Right atrium auricular region (tissue), 2 donors: ENCODE results near the gene GFRA1. TPM values are rescaled to one million over a fixed set of nuclear protein-coding genes. Genes with fewer than 3 reads are reported as not detected.

Experiments
- DNase-seq: peaks from one replicate; pipeline ENCODE4 v3.0.0-alpha.2; 2019; ENCODE audit warnings: low spot score
- H3K27ac ChIP-seq, 2 donors: fragments of 200-600 bp; sonication (generic); 1 replicate in 1 of 2; 2 replicates in 1 of 2; pipeline ENCODE4 v1.5.1; 2016 to 2019
- H3K27me3 ChIP-seq, 2 donors: fragments of 200-600 bp; sonication (generic); one replicate each; pipeline versions ENCODE4 v1.5.1 to v1.6.0; 2017 to 2019
- H3K36me3 ChIP-seq: fragments of 200-600 bp; sonication (generic); one replicate; pipeline ENCODE4 v1.5.1; 2016
- H3K4me1 ChIP-seq, 2 donors: fragments of 200-600 bp; sonication (generic); one replicate each; pipeline versions ENCODE4 v1.5.1 to v1.6.0; 2017 to 2019
- H3K4me3 ChIP-seq, 2 donors: fragments of 200-600 bp; sonication (generic); 1 replicate in 1 of 2; 2 replicates in 1 of 2; pipeline ENCODE4 v1.5.1; 2017 to 2019; ENCODE audit warnings: mild to moderate bottlenecking in 1 of 2, moderate library complexity in 1 of 2
- H3K9me3 ChIP-seq, 2 donors: fragments of 200-600 bp; sonication (generic); one replicate each; pipeline ENCODE4 v1.5.1; 2019
- CTCF ChIP-seq, 2 donors: fragments of 200-600 bp; sonication (generic); IDR thresholded peaks; one replicate each; pipeline ENCODE4 v1.5.1; 2019; ENCODE audit warnings: antibody characterized with exemption in 2 of 2
- total RNA-seq, 2 donors: library from RNA; depleted of rRNA; stranded (reverse); fragments of >200 nt; gene quantifications; one replicate each; pipeline ENCODE4 v1.1.0, GENCODE V29; 2016

GFRA1 gene
- total RNA-seq, 2 donors from 2014 or later, result 9.1 to 18.7 TPM

- H3K4me1 ChIP-seq, result no peaks in the 10 kb centered on the region
- no peak for TF ChIP-seq CTCF (IDR thresholded peaks at IDR 0.05)
- no peak overlapping the region for H3K4me3 ChIP-seq
- no peak for DNase-seq
- H3K27ac ChIP-seq, result no peak overlapping the region
- H3K9me3 ChIP-seq, result no peaks in the 10 kb centered on the region
- H3K27me3 ChIP-seq, result no peaks in the 10 kb centered on the region
- H3K36me3 ChIP-seq, result no peaks in the 10 kb centered on the region
These were observed 13.4 kb downstream of the GFRA1 start for GRCh38 chr10:116259638-116260037.

- Histone ChIP-seq H3K9me3 (no peaks in the 10 kb centered on the region), H3K27ac (no peak overlapping the region), H3K36me3 (no peaks in the 10 kb centered on the region), H3K4me1 (no peaks in the 10 kb centered on the region), H3K4me3 (no peak overlapping the region), H3K27me3 (no peaks in the 10 kb centered on the region)
- no peak for TF ChIP-seq CTCF (IDR thresholded peaks at IDR 0.05)
- DNase-seq, result no peak
These were observed 15.2 kb downstream of the GFRA1 start for GRCh38 chr10:116257785-116258184.

- no peak for DNase-seq
- H3K27me3 ChIP-seq, result no peaks in the 10 kb centered on the region
- H3K4me1 ChIP-seq, result no peaks in the 10 kb centered on the region
- H3K9me3 ChIP-seq, result no peaks in the 10 kb centered on the region
- H3K36me3 ChIP-seq, result no peaks in the 10 kb centered on the region
- H3K27ac ChIP-seq, result no peak overlapping the region
- H3K4me3 ChIP-seq, result no peak overlapping the region
- no peak for TF ChIP-seq CTCF (IDR thresholded peaks at IDR 0.05)
These were observed 16.2 kb downstream of the GFRA1 start for GRCh38 chr10:116256752-116257259.

- H3K27ac ChIP-seq, result no peak overlapping the region
- H3K9me3 ChIP-seq, result no peaks in the 10 kb centered on the region
- no peaks in the 10 kb centered on the region for H3K27me3 ChIP-seq
- H3K36me3 ChIP-seq, result no peaks in the 10 kb centered on the region
- no peak overlapping the region for H3K4me3 ChIP-seq
- no peaks in the 10 kb centered on the region for H3K4me1 ChIP-seq
- no peak for TF ChIP-seq CTCF (IDR thresholded peaks at IDR 0.05)
- DNase-seq, result no peak
These were observed 16.9 kb downstream of the GFRA1 start for GRCh38 chr10:116255886-116256751.

GRCh38 chr10:116254422-116255155 is 18.4 kb downstream of the GFRA1 start:
- no peak overlapping the region for H3K27ac ChIP-seq
- no peaks in the 10 kb centered on the region for H3K36me3 ChIP-seq
- H3K9me3 ChIP-seq, result no peaks in the 10 kb centered on the region
- DNase-seq, result no peak
- H3K4me1 ChIP-seq, result no peaks in the 10 kb centered on the region
- H3K4me3 ChIP-seq, result no peak overlapping the region
- H3K27me3 ChIP-seq, result no peaks in the 10 kb centered on the region
- TF ChIP-seq CTCF (IDR thresholded peaks at IDR 0.05), result no peak
